Measurements from ENCODE around the gene ATXN10. TPM values are rescaled to one million over a fixed set of nuclear protein-coding genes. Genes with fewer than 3 reads are reported as not detected.

ATXN10 gene
- total and polyA plus RNA-seq, 2 of the 8 experiments (the other 6 are each of a cell fraction or from before 2014, with no cell fraction given), result 134 to 210 TPM

GRCh38 chr22:45884201-45885062 is 212.8 kb downstream of the ATXN10 start (continued):
- TF ChIP-seq CHD7 (IDR thresholded peaks at IDR 0.05; ENCODE audit: insufficient replicate concordance, low read length) (no peak), KDM1A (IDR thresholded peaks at IDR 0.05; ENCODE audit: borderline replicate concordance, low read length) (no peak), HDAC2 (IDR thresholded peaks at IDR 0.05; ENCODE audit: borderline replicate concordance in 1 of 2, low read depth in 2 of 2, low read length in 2 of 2) (no peak), TBP (IDR thresholded peaks at IDR 0.05; ENCODE audit: low read depth, low read length) (no peak), CHD2 (IDR thresholded peaks at IDR 0.05; ENCODE audit: low read length) (no peak), FOSL1 (IDR thresholded peaks at IDR 0.05; ENCODE audit: insufficient read depth, low read depth, low read length) (no peak), SIX5 (IDR thresholded peaks at IDR 0.05; ENCODE audit: low read depth, low read length) (no peak), SRF (IDR thresholded peaks at IDR 0.05; ENCODE audit: low read depth, low read length) (no peak), RXRA (IDR thresholded peaks at IDR 0.05; ENCODE audit: insufficient read depth, low read depth, low read length) (no peak), TAF7 (optimal IDR thresholded peaks at IDR 0.05; ENCODE audit: borderline replicate concordance, low read depth, low read length) (no peak)

All from H1 (cell line).